GM18526 (cell line): ENCODE results near the gene PPIA.
A peak's percentile ranks its signal among the peaks of the same experiment; 100 is the strongest.

Source experiments
- POLR2A ChIP-seq: IDR thresholded peaks from 3 replicates; pipeline ENCODE4 v1.6.1; 2011; ENCODE audit not compliant: insufficient read length; ENCODE audit errors: extremely low read depth

PPIA gene

GRCh38 chr7:44796504-44797328 lies at the start of gene PPIA:
Gene PPIA (plus strand): TSS chr7:44796681. CDS start chr7:44796725, 44 bp downstream.
- TF ChIP-seq POLR2A: peak; percentile 99

- TF ChIP-seq POLR2A: peak; percentile 65
These were observed 48.2 kb upstream of the PPIA start, which contains the start of gene ZMIZ2 for GRCh38 chr7:44748045-44748947. Gene ZMIZ2 (plus strand): TSS chr7:44748847. CDS start chr7:44756250, 7,403 bp downstream.

GRCh38 chr7:44748948-44749731 lies 47.3 kb upstream of the PPIA start:
- no peak for TF ChIP-seq POLR2A

- no peak for TF ChIP-seq POLR2A
These were observed 46.5 kb upstream of the PPIA start for GRCh38 chr7:44749992-44750391.

- no peak for TF ChIP-seq POLR2A
These were observed 46.1 kb upstream of the PPIA start for GRCh38 chr7:44750424-44750823.

GRCh38 chr7:44750921-44751571 lies 45.4 kb upstream of the PPIA start:
- peak; percentile 62 for TF ChIP-seq POLR2A

- no peak for TF ChIP-seq POLR2A
These were observed 43.7 kb upstream of the PPIA start for GRCh38 chr7:44752822-44753221.

GRCh38 chr7:44754802-44755697 lies 41.4 kb upstream of the PPIA start:
- TF ChIP-seq POLR2A: no peak

- TF ChIP-seq POLR2A: no peak
These were observed 40.5 kb upstream of the PPIA start for GRCh38 chr7:44755698-44756627.

- TF ChIP-seq POLR2A: no peak
These were observed 39.6 kb upstream of the PPIA start for GRCh38 chr7:44756904-44757303.

- no peak for TF ChIP-seq POLR2A
These were observed 39.2 kb upstream of the PPIA start for GRCh38 chr7:44757311-44757710.

GRCh38 chr7:44757739-44758138 lies 38.7 kb upstream of the PPIA start:
- no peak for TF ChIP-seq POLR2A

GRCh38 chr7:44759246-44759645 lies 37.2 kb upstream of the PPIA start:
- TF ChIP-seq POLR2A: no peak
